IPS DF 4.7 (cell line): ENCODE data around the gene CNPY1.

Experiments used
- DNase-seq: peaks from one replicate; pipeline ENCODE4 v3.0.0-alpha.2; 2013; ENCODE audit warnings: low spot score; ENCODE audit errors: extremely low read depth

The CNPY1 gene

GRCh38 chr7:155456738-155457543 is 89.4 kb downstream of the CNPY1 start:
- no peak for DNase-seq

GRCh38 chr7:155455776-155456737 is 90.3 kb downstream of the CNPY1 start:
- no peak for DNase-seq

- DNase-seq: no peak
Measured at GRCh38 chr7:155455132-155455693, 91.1 kb downstream of the CNPY1 start.

- no peak for DNase-seq
Measured at GRCh38 chr7:155454183-155455112, 91.9 kb downstream of the CNPY1 start.

- no peak for DNase-seq
Measured at GRCh38 chr7:155453296-155454182, 92.8 kb downstream of the CNPY1 start.

GRCh38 chr7:155452505-155453295 is 93.7 kb downstream of the CNPY1 start:
- no peak for DNase-seq

GRCh38 chr7:155451840-155452239 is 94.5 kb downstream of the CNPY1 start:
- no peak for DNase-seq
